GM03348 (cell line): ENCODE results near the gene RFC5.
"Not testable (repeated sequence)": the region's sequence is repeated elsewhere in the genome, so short reads cannot be mapped to it uniquely, and the experiment has no call there.

ENCODE experiments used
- DNase-seq: peaks from one replicate; pipeline ENCODE4 v3.0.0; 2012; ENCODE audit warnings: low spot score

RFC5 gene

GRCh38 chr12:118016424-118017264 lies at the start of gene RFC5:
RFC5 (plus strand) TSS chr12:118016703; CDS start chr12:118016828, 125 bp downstream.
- DNase-seq, result peak; percentile 99

GRCh38 chr12:117967043-117967442 lies 49.5 kb upstream of the RFC5 start:
- no peak for DNase-seq

- DNase-seq, result no peak
Observed at GRCh38 chr12:117967512-117967911, 49.0 kb upstream of the RFC5 start.

- no peak for DNase-seq
Observed at GRCh38 chr12:117968151-117968789, 48.2 kb upstream of the RFC5 start.

- peak; percentile 62 for DNase-seq
Observed at GRCh38 chr12:117968826-117969659, 47.5 kb upstream of the RFC5 start, which contains the start of gene KSR2. KSR2 (minus strand) TSS chr12:117968990; CDS start chr12:117968255, 735 bp downstream.

- DNase-seq, result no peak
Observed at GRCh38 chr12:117970334-117970733, 46.2 kb upstream of the RFC5 start.

- DNase-seq, result no peak
Observed at GRCh38 chr12:117972301-117972700, 44.2 kb upstream of the RFC5 start.

GRCh38 chr12:117975006-117975405 lies 41.5 kb upstream of the RFC5 start:
- no peak for DNase-seq

GRCh38 chr12:117977373-117977772 lies 39.1 kb upstream of the RFC5 start:
- no peak for DNase-seq

- no peak for DNase-seq
Observed at GRCh38 chr12:117980616-117981015, 35.9 kb upstream of the RFC5 start.

- DNase-seq, result no peak
Observed at GRCh38 chr12:117981267-117981666, 35.2 kb upstream of the RFC5 start.

GRCh38 chr12:117985182-117985581 lies 31.3 kb upstream of the RFC5 start:
- DNase-seq, result no peak

- DNase-seq, result peak; percentile 51
Observed at GRCh38 chr12:117986705-117987469, 29.6 kb upstream of the RFC5 start.

GRCh38 chr12:117994551-117995438 lies 21.7 kb upstream of the RFC5 start:
- no peak for DNase-seq

GRCh38 chr12:117998719-117999118 lies 17.8 kb upstream of the RFC5 start:
- DNase-seq, result no peak

GRCh38 chr12:117999806-118000205 lies 16.7 kb upstream of the RFC5 start:
- not testable (repeated sequence) for DNase-seq

- no peak for DNase-seq
Observed at GRCh38 chr12:118010903-118011302, 5.6 kb upstream of the RFC5 start.

GRCh38 chr12:118011377-118011776 lies 5.1 kb upstream of the RFC5 start:
- DNase-seq, result no peak

GRCh38 chr12:118011961-118012360 lies 4.5 kb upstream of the RFC5 start:
- DNase-seq, result no peak

- no peak for DNase-seq
Observed at GRCh38 chr12:118013283-118013682, 3.2 kb upstream of the RFC5 start.

GRCh38 chr12:118015306-118015705 lies 1.2 kb upstream of the RFC5 start:
- no peak for DNase-seq
